GM12865 (cell line): ENCODE measurements around the gene DNAJB14.

Source experiments
- DNase-seq: peaks from one replicate; pipeline ENCODE4 v3.0.0; 2010; ENCODE audit warnings: low read depth
- H3K4me3 ChIP-seq: 2 replicates; pipeline ENCODE4 v1.5.1; 2011; ENCODE audit warnings: mild to moderate bottlenecking, low read depth, low read length, control low read depth
- CTCF ChIP-seq: IDR thresholded peaks from 2 replicates; pipeline ENCODE4 v1.5.1; 2011; ENCODE audit warnings: low read length, control low read depth, low read depth, inconsistent platforms; ENCODE audit not compliant: insufficient read depth; ENCODE audit errors: missing control alignments

Gene DNAJB14

DNA sequence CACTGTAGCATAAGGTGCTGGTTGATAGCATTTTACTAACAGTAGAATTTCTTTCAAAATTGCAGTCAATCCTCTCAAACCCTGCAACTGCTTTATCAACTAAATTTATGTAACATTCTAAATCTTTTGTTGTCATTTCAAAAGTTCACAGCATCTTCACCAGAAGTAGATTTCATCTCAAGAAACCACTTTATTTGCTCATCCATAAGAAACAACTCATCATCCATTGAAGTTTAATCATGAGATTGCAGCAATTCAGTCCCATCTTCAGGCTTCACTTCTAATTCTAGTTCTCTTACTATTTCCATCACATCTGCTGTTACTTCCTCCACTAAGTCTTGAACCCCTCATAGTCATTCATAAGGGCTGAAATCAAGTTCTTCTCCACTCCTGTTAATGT, 73.8 kb downstream of the DNAJB14 start:
- H3K4me3 ChIP-seq: no peak overlapping the region
- no peak for TF ChIP-seq CTCF
- DNase-seq: no peak

DNA sequence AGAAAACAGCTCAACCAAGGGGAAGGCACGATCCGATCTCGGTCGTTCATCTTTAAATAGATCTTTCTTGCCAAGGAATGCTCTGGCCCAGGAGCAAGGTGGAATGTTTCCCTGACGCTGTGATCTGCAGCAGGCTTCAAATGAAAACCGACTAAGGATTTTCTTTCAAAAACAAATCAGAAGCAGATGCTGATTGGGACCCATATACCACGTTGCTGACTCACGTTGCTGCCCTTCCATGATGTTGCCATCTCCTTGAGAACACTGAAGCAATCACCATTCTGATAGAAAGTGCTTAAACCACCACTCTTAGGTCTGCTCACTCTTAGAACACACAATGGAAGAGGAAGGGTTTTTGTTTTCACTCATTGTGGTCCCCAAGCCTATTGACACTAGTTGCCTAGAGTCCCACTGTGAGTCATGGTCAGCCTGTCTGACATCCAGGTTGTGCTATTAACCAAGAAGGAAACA, 78.3 kb downstream of the DNAJB14 start:
- DNase-seq: no peak
- TF ChIP-seq CTCF: no peak
- no peak overlapping the region for H3K4me3 ChIP-seq

DNA sequence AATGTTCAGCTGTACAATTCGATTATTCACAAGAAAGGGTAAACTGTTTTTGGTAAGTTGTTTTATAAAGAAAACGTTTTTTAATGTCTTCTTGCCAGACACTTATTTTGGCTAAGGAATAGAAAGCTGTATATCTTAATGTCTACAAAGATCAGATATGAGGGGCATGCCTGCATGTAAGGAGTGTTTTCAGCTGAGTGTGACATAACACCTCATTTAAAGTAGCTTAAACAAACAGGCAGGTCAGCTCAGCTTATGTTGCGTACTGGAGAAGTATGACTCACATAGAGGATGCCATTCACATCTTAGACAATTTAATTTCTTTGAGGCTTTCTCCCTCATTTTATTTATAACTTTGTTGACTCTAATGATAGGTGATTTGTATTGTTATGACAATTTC, 82.6 kb downstream of the DNAJB14 start:
- no peak for DNase-seq
- no peak for TF ChIP-seq CTCF
- no peak overlapping the region for H3K4me3 ChIP-seq

DNA sequence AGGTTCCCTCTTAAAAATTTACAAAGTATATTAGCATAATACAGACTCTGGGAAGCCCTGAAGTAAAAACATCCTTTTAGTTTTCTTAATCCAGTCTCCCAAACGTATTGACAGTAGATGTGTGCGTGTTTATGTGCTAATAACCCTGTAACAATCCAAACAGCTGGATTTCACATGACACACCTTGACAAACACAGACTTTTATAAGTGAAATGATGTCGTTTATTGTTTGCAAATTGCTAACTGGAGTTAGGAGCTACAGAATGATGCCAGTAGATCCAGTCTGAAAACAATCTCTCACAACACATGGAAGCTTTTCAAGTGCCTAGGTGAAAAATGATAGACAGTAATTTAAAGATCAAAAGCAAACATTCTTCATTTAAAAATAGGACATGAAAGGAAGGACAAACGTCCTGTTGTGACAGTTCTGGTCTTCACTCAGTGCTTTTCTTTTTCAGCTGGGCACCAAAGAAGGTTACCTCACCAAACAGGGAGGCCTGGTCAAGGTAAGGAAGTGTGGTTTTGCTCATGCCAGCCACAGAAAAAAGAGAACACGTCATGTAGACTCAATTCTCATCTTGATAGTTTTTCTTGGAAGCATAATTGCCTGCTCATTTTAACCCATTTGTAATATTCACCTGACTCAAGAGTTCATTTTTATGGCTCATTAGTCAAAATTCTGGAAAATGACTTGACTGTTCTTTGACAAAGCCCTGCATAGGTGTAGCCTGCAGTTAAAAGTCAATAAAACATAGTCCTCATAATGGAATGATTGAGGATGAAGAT, 85.1 kb downstream of the DNAJB14 start:
- no peak for TF ChIP-seq CTCF
- peak; percentile 58 for DNase-seq
- no peak overlapping the region for H3K4me3 ChIP-seq

- DNase-seq: no peak
- no peak overlapping the region for H3K4me3 ChIP-seq
- TF ChIP-seq CTCF: no peak
These were observed 85.9 kb downstream of the DNAJB14 start for GRCh38 chr4:99860521-99860920.

GRCh38 chr4:99859618-99860017, 86.8 kb downstream of the DNAJB14 start:
- no peak overlapping the region for H3K4me3 ChIP-seq
- TF ChIP-seq CTCF: no peak
- DNase-seq: peak; percentile 39

- no peak overlapping the region for H3K4me3 ChIP-seq
- DNase-seq: no peak
- no peak for TF ChIP-seq CTCF
These were observed 89.1 kb downstream of the DNAJB14 start for GRCh38 chr4:99857307-99857706.
